Stimulated activated CD4-positive, alpha-beta T cell treated with anti-CD3 and anti-CD28 coated beads, Interleukin-12 subunit alpha, Interleukin-12 subunit beta, amount 100 ng/mL, for 24 hours (primary cell): ENCODE results near the gene AGFG2.
"Not testable (repeated sequence)": the region's sequence is repeated elsewhere in the genome, so short reads cannot be mapped to it uniquely, and the experiment has no call there.

ENCODE experiments used
- DNase-seq, 2 experiments: peaks; one replicate each; pipeline ENCODE4 v3.0.0-alpha.2; 2020; ENCODE audit warnings: low read depth in 2 of 2

The AGFG2 gene

GRCh38 chr7:100552532-100552931, 13.5 kb downstream of the AGFG2 start:
- DNase-seq, result no peak

- DNase-seq, result no peak
Measured at GRCh38 chr7:100553032-100553431, 14.0 kb downstream of the AGFG2 start.

- no peak for DNase-seq
Measured at GRCh38 chr7:100555701-100556100, 16.7 kb downstream of the AGFG2 start.

- DNase-seq, result no peak
Measured at GRCh38 chr7:100556541-100556940, 17.5 kb downstream of the AGFG2 start.

GRCh38 chr7:100559127-100559526, 20.1 kb downstream of the AGFG2 start:
- no peak for DNase-seq

- DNase-seq, result no peak
Measured at GRCh38 chr7:100561491-100562194, 22.6 kb downstream of the AGFG2 start.

GRCh38 chr7:100562195-100563099, 23.4 kb downstream of the AGFG2 start:
- DNase-seq, result no peak

- no peak for DNase-seq
Measured at GRCh38 chr7:100563100-100563564, 24.1 kb downstream of the AGFG2 start.

- peak; percentile 63 to 89 for DNase-seq
Measured at GRCh38 chr7:100563809-100564400, 24.9 kb downstream of the AGFG2 start.

- DNase-seq, result not testable (repeated sequence)
Measured at GRCh38 chr7:100564405-100564804, 25.4 kb downstream of the AGFG2 start.

GRCh38 chr7:100565133-100565571, 26.1 kb downstream of the AGFG2 start:
- DNase-seq, result no peak

GRCh38 chr7:100566018-100566531, 27.1 kb downstream of the AGFG2 start:
- DNase-seq, result no peak

GRCh38 chr7:100567031-100567730, 28.2 kb downstream of the AGFG2 start:
- no peak for DNase-seq

- no peak for DNase-seq
Measured at GRCh38 chr7:100567751-100568175, 28.8 kb downstream of the AGFG2 start.

GRCh38 chr7:100568176-100568895, 29.3 kb downstream of the AGFG2 start:
- DNase-seq, result no peak

GRCh38 chr7:100568896-100569844, 30.2 kb downstream of the AGFG2 start:
- DNase-seq, result peak in 1 of 2 experiments; percentile 45

- no peak for DNase-seq
Measured at GRCh38 chr7:100570954-100571828, 32.2 kb downstream of the AGFG2 start.

- no peak for DNase-seq
Measured at GRCh38 chr7:100571829-100572116, 32.8 kb downstream of the AGFG2 start.
